ENCODE data around the gene TRIM63. TPM values are rescaled to one million over a fixed set of nuclear protein-coding genes. Genes with fewer than 3 reads are reported as not detected.

The TRIM63 gene
- total and polyA plus RNA-seq, 9 donors = 25.8 to 59.2 (median 41.7) TPM

DNA sequence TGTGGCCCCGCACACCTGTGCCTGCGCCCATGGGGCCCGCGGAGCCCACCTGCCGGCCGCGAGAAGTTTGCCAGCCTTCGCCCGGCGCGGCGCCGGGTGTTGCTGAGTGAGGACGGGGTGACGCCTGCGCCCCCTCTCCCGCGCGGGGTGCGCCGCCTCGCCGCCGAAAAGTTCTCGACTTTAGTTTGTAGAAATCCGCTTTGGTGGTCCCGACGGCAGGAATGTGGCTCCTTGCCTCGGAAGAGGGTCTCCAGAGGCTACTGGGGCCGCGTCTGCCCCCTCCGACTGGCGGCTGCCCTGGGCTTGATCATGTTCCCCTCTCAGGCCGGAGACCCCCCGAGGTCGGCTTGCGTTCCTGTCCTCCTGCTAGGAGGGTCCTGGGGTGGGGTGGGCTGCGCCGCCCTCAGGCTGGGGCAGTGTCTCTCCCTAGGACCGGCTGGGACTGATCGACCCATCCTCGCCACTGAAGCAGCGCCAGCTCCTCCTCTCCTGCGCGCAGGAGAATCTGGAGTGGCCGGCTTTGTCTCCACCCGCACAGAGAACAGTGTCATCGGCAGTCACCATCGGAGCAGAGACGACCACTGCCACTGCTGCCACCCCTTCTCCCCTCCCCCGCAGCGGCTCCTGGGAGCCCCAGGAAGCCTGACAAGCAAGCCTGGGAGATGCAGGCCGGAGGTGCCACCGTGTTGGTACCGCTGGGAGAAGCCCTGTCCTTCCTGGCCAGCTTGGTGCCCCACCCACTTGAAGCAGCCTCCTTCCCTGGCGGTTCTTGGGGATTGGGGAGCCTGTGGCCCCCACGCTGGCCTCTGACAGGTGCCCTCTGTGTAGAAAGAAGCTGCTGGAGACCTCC is 21.0 kb downstream of the TRIM63 start:
- DNase-seq = no peak
- Histone ChIP-seq H3K27ac (ENCODE audit: low read length) (no peak overlapping the region), H3K9me3 (replicated peaks; ENCODE audit: control insufficient read depth, low read depth, low read length) (no peaks in the 10 kb centered on the region), H3K4me1 (ENCODE audit: control insufficient read depth, insufficient read depth, low read length) (peaks cover 15% of the 10 kb centered on the region), H3K27me3 (ENCODE audit: control insufficient read depth, insufficient read depth, low read length) (peaks cover 85% of the 10 kb centered on the region), H3K4me3 (ENCODE audit: low read length) (no peak overlapping the region), H3K36me3 (ENCODE audit: control insufficient read depth, insufficient read depth, low read length) (peaks cover 5% of the 10 kb centered on the region)
- 4% methylated on average over 56 of the region's 57 CpGs for WGBS (ENCODE audit: insufficient coverage)

DNA sequence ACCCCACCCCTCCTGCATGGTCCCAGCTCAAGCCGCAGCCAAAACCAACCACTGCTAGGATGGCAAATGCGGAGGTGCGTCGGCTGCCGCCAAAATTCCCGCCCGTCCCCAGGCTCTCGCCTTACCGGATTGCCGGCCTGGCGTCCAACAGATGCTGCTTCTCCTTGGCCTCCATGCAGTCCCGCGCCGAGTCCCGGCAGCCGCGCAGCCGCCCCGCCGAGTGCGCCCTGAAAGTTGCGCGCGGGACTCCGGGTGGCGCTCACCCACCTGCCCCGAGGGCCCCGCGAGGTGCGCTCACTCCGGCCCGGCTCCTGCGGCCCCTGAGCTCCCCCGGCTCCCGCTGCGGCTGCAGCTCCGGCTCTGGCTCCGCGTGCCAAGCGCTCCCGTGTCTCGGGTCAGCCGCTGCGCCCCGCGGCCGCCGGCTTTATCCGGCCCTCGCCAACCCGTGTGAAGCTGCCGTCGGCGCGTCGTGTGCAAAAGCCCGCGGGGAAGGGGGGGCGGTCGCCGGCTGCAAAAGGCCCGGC is 21.6 kb downstream of the TRIM63 start, which contains the start of gene SLC30A2:
TSS of gene SLC30A2 (minus strand) at position 397 of the 524 bp plus-strand sequence. CDS start at position 175, 222 bp downstream.
- H3K27ac ChIP-seq (ENCODE audit: low read length) = no peak within 1 kb of the TSS
- H3K36me3 ChIP-seq (ENCODE audit: control insufficient read depth, insufficient read depth, low read length) = peaks cover under 1% of the 10 kb centered on the region
- H3K27me3 ChIP-seq (ENCODE audit: control insufficient read depth, insufficient read depth, low read length) = peaks cover 83% of the 10 kb centered on the region
- H3K4me1 ChIP-seq (ENCODE audit: control insufficient read depth, insufficient read depth, low read length) = peaks cover 15% of the 10 kb centered on the region
- under 1% methylated on average over 62 of the region's 62 CpGs for WGBS (ENCODE audit: insufficient coverage)
- no peaks in the 10 kb centered on the region for H3K9me3 ChIP-seq (replicated peaks; ENCODE audit: control insufficient read depth, low read depth, low read length)
- H3K4me3 ChIP-seq (ENCODE audit: low read length) = no peak within 1 kb of the TSS
- DNase-seq = no peak

DNA sequence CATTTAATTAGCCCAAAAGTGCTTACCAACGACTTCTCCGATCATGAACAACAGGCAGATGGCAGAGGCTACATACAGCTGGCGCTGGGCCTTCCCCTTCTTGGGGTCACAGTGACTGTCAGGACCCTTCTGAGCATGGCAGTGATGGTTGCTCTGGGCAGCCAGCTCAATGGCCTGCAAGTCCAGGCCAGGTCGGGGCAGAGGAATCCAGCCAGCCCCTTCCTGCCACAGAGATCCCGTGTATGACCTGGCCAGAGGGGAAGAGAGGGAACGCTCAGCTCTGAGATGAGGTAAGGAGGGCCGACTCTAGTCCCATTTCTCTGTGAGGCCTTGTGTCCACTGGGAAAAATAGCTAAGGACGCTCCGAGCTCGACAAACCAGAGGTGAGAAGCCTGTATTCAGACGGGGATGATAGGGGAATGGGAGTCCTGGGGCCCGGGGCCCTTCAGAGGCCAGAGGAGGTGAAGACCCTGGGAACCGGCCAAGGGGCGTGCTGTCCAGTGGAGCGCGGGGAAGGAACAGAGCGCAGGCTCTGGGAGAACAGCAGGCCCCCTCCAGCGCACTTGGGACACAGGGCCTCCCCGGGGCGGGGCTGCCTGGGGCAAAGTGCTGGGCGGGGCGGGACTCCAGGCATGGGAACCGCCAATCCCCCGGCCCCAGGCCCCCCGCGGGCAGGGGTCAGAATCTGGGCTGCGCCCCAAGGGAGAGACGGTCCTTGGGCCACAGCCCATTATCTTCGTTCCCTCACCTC is 22.3 kb downstream of the TRIM63 start:
- peaks cover 84% of the 10 kb centered on the region for H3K27me3 ChIP-seq (ENCODE audit: control insufficient read depth, insufficient read depth, low read length)
- peaks cover 15% of the 10 kb centered on the region for H3K4me1 ChIP-seq (ENCODE audit: control insufficient read depth, insufficient read depth, low read length)
- no peak overlapping the region for H3K4me3 ChIP-seq (ENCODE audit: low read length)
- H3K36me3 ChIP-seq (ENCODE audit: control insufficient read depth, insufficient read depth, low read length) = no peaks in the 10 kb centered on the region
- no peak for DNase-seq
- WGBS (ENCODE audit: insufficient coverage) = 20% methylated on average over 25 of the region's 29 CpGs
- H3K27ac ChIP-seq (ENCODE audit: low read length) = no peak overlapping the region
- H3K9me3 ChIP-seq (replicated peaks; ENCODE audit: control insufficient read depth, low read depth, low read length) = no peaks in the 10 kb centered on the region

DNA sequence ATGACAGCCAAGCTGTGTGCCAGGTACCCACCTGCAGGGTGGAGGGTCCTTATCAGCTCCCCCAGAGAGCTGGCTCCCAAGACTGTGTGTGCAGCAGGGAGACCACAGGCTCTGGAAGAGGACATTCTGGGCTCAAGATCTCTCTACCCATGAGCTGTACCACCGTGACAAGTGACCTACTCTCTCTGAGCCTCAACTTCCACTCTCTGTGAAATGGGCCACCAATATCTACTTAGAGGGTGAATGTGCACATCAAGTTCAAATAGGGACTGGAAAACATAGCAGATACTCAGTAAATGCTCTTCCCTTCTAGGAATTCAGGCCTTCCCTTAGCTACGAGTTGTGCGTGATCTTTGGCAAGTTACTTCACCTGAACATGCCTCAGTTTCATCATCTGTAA is 23.0 kb downstream of the TRIM63 start:
- Histone ChIP-seq H3K4me1 (ENCODE audit: control insufficient read depth, insufficient read depth, low read length) (peaks cover 16% of the 10 kb centered on the region), H3K27ac (ENCODE audit: low read length) (no peak overlapping the region), H3K27me3 (ENCODE audit: control insufficient read depth, insufficient read depth, low read length) (peaks cover 80% of the 10 kb centered on the region), H3K4me3 (ENCODE audit: low read length) (no peak overlapping the region), H3K36me3 (ENCODE audit: control insufficient read depth, insufficient read depth, low read length) (no peaks in the 10 kb centered on the region), H3K9me3 (replicated peaks; ENCODE audit: control insufficient read depth, low read depth, low read length) (no peaks in the 10 kb centered on the region)
- DNase-seq = no peak
- 83% methylated on average over 1 of the region's 3 CpGs for WGBS (ENCODE audit: insufficient coverage)

DNA sequence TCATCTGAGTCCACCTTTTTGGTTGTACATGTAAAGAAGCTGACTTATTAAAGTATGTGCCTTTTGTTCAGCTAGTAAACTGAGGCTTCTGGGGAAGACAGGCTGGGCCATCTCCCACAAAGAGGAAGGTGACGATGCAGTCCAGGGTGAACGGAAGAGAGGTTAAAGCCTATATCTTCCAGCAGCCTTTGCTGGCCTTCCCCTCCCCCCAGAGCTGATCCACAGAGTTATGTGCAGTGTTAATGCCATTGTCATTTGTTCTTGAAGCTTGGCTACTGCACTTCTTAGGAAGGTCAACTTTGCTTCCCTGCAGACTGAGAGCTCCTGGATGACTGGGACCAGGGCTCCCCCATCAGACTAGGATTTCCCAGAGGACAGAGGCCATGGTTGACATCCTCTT is 23.7 kb downstream of the TRIM63 start:
- no CpG with 5 or more reads among the region's 2 CpGs for WGBS (ENCODE audit: insufficient coverage)
- DNase-seq = no peak
- H3K27ac ChIP-seq (ENCODE audit: low read length) = no peak overlapping the region
- peaks cover 22% of the 10 kb centered on the region for H3K4me1 ChIP-seq (ENCODE audit: control insufficient read depth, insufficient read depth, low read length)
- H3K4me3 ChIP-seq (ENCODE audit: low read length) = no peak overlapping the region
- H3K36me3 ChIP-seq (ENCODE audit: control insufficient read depth, insufficient read depth, low read length) = no peaks in the 10 kb centered on the region
- peaks cover 79% of the 10 kb centered on the region for H3K27me3 ChIP-seq (ENCODE audit: control insufficient read depth, insufficient read depth, low read length)
- H3K9me3 ChIP-seq (replicated peaks; ENCODE audit: control insufficient read depth, low read depth, low read length) = no peaks in the 10 kb centered on the region

DNA sequence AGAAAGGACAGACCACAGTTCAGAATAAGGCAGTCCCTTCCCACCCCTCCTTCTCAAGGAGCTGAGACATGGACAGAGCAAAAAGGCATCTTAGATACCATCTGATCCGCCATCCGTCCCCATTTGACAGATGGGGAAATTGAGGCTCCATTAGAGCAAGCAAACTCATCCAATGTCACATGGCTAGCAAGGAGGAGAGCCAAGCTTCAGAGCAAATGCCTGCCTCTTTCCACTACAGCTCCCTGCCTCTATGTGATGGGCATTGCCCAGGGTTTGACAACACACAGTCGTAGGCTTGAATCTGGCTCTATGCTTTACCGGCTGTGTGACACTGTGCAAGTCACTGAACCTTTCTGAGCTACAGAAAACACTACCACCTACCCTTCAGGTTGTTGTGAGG is 25.5 kb downstream of the TRIM63 start:
- peaks cover 68% of the 10 kb centered on the region for H3K27me3 ChIP-seq (ENCODE audit: control insufficient read depth, insufficient read depth, low read length)
- peaks cover 37% of the 10 kb centered on the region for H3K4me1 ChIP-seq (ENCODE audit: control insufficient read depth, insufficient read depth, low read length)
- no peak for DNase-seq
- no peaks in the 10 kb centered on the region for H3K9me3 ChIP-seq (replicated peaks; ENCODE audit: control insufficient read depth, low read depth, low read length)
- no peak overlapping the region for H3K27ac ChIP-seq (ENCODE audit: low read length)
- 88% methylated on average over 3 of the region's 4 CpGs for WGBS (ENCODE audit: insufficient coverage)
- H3K36me3 ChIP-seq (ENCODE audit: control insufficient read depth, insufficient read depth, low read length) = no peaks in the 10 kb centered on the region
- no peak overlapping the region for H3K4me3 ChIP-seq (ENCODE audit: low read length)

DNA sequence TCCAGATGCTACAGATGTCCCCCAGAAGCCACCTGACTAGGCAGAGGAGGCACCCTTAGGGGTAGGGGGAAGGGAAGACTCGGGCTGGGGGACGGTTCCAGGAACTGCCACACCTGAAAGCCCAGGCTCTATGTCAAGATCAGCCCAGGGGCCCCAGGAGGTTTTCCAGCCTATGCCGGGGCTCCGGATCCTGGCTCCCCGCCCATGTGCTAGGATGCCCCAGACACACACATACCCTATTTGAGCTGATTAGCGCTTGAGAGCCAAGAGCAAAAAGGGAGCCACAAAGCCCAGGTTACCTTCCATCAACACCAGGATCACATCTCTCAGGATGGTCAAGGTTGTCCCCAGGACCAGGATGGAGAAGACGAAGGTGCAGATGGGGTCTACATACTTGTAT is 26.0 kb downstream of the TRIM63 start:
- Histone ChIP-seq H3K27ac (ENCODE audit: low read length) (no peak overlapping the region), H3K9me3 (replicated peaks; ENCODE audit: control insufficient read depth, low read depth, low read length) (no peaks in the 10 kb centered on the region), H3K4me3 (ENCODE audit: low read length) (no peak overlapping the region), H3K4me1 (ENCODE audit: control insufficient read depth, insufficient read depth, low read length) (peaks cover 38% of the 10 kb centered on the region), H3K27me3 (ENCODE audit: control insufficient read depth, insufficient read depth, low read length) (peaks cover 63% of the 10 kb centered on the region), H3K36me3 (ENCODE audit: control insufficient read depth, insufficient read depth, low read length) (no peaks in the 10 kb centered on the region)
- no peak for DNase-seq
- WGBS (ENCODE audit: insufficient coverage) = 80% methylated on average over 2 of the region's 7 CpGs

DNA sequence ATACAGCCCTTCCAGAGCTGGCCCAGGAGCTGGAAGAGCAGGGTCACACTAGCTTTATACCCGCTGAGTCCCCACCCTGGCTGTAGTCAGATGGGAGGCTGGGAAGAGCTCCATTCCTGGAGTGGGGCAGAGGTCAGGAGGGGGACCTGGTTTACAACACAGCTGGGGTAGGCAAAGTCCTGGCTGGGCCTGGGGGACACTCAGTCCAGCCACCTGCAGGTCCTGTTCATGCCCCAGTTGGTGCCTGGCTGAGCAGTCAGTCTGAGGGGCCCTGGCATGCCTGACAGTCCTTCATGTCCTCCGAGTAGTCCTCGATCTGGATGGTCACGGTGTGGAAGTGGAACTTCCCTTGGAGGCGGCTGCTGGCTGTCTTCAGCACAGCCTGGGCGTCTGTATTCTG is 28.5 kb downstream of the TRIM63 start:
- no peak for DNase-seq
- H3K36me3 ChIP-seq (ENCODE audit: control insufficient read depth, insufficient read depth, low read length) = no peaks in the 10 kb centered on the region
- no peak overlapping the region for H3K4me3 ChIP-seq (ENCODE audit: low read length)
- H3K27ac ChIP-seq (ENCODE audit: low read length) = peak overlapping the region; percentile 55
- H3K9me3 ChIP-seq (replicated peaks; ENCODE audit: control insufficient read depth, low read depth, low read length) = no peaks in the 10 kb centered on the region
- peaks cover 53% of the 10 kb centered on the region for H3K27me3 ChIP-seq (ENCODE audit: control insufficient read depth, insufficient read depth, low read length)
- WGBS (ENCODE audit: insufficient coverage) = 40% methylated on average over 1 of the region's 6 CpGs
- peaks cover 43% of the 10 kb centered on the region for H3K4me1 ChIP-seq (ENCODE audit: control insufficient read depth, insufficient read depth, low read length)

DNA sequence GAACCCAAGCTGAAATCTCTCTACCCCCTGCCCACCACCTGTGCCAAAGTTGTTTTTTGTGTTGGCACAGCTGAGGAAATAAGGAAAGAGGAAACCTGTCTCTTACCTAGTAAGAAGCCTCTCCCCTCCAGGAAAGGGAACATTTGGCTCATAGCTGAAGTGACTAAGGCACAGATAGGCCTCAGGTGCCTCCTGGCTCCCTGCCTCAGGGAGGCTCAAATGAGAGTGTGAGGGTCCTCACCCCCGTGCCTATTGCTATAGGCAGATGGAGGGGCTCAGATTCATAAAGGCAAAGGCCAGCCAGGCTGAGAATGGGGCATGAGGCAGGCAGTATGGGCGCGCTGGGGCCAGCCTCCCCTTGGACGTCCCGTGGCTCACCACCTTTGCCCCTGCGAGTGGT is 29.0 kb downstream of the TRIM63 start:
- 74% methylated on average over 6 of the region's 6 CpGs for WGBS (ENCODE audit: insufficient coverage)
- no peak for DNase-seq
- Histone ChIP-seq H3K9me3 (replicated peaks; ENCODE audit: control insufficient read depth, low read depth, low read length) (no peaks in the 10 kb centered on the region), H3K4me3 (ENCODE audit: low read length) (no peak overlapping the region), H3K4me1 (ENCODE audit: control insufficient read depth, insufficient read depth, low read length) (peaks cover 43% of the 10 kb centered on the region), H3K27ac (ENCODE audit: low read length) (peak overlapping the region; percentile 55), H3K36me3 (ENCODE audit: control insufficient read depth, insufficient read depth, low read length) (no peaks in the 10 kb centered on the region), H3K27me3 (ENCODE audit: control insufficient read depth, insufficient read depth, low read length) (peaks cover 53% of the 10 kb centered on the region)

DNA sequence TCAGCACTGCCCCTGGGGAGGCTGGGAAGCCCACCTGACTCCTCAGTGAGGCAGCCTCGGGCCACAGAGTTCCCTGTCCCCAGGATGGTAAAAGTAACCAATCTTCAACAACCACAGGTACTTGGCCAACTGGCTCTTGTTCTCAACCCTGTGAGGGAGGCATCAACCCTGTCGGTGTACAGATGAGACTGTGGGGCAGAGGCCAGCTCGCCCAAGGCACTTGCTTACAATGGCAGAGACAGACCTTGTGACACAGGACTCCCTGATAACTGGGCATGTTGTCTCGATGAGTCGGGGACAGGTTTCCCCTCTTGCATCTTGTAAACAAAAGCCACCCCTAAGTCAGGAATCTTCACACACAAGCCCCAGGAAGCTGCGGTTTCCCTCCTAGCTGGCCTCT is 29.5 kb downstream of the TRIM63 start:
- Histone ChIP-seq H3K27ac (ENCODE audit: low read length) (no peak overlapping the region), H3K9me3 (replicated peaks; ENCODE audit: control insufficient read depth, low read depth, low read length) (no peaks in the 10 kb centered on the region), H3K27me3 (ENCODE audit: control insufficient read depth, insufficient read depth, low read length) (peaks cover 53% of the 10 kb centered on the region), H3K4me1 (ENCODE audit: control insufficient read depth, insufficient read depth, low read length) (peaks cover 43% of the 10 kb centered on the region), H3K4me3 (ENCODE audit: low read length) (no peak overlapping the region), H3K36me3 (ENCODE audit: control insufficient read depth, insufficient read depth, low read length) (no peaks in the 10 kb centered on the region)
- WGBS (ENCODE audit: insufficient coverage) = 78% methylated on average over 4 of the region's 6 CpGs
- DNase-seq = no peak
